Measurements from ENCODE around the gene SUPT4H1. TPM values are rescaled to one million over a fixed set of nuclear protein-coding genes. Genes with fewer than 3 reads are reported as not detected.
A peak's percentile ranks its signal among the peaks of the same experiment; 100 is the strongest.

The SUPT4H1 gene
- total and polyA plus RNA-seq, 3 donors from 2014 or later = 59.3 to 98.5 (median 64.4) TPM

- intact Hi-C loops (cut with DNase I; ENCODE audit: low total_unique reads) = no loop called here
- Histone ChIP-seq H3K36me3 (ENCODE audit: low read depth, missing control alignments) (no peaks in the 10 kb centered on the region), H3K27ac (no peak overlapping the region)
Measured at GRCh38 chr17:58330538-58330996, 21.4 kb downstream of the SUPT4H1 start.

GRCh38 chr17:58329810-58330537, 22.0 kb downstream of the SUPT4H1 start:
- DNase-seq = no peak
- TF ChIP-seq POLR2A (IDR thresholded peaks at IDR 0.05) (no peak), CTCF (IDR thresholded peaks at IDR 0.05) (no peak)
- WGBS, 2 donors = 82 to 85% methylated on average over 4 of the region's 4 CpGs
- Histone ChIP-seq H3K9me3 (no peaks in the 10 kb centered on the region), H3K27me3 (no peaks in the 10 kb centered on the region), H3K27ac (no peak overlapping the region), H3K36me3 (ENCODE audit: low read depth, missing control alignments) (no peaks in the 10 kb centered on the region), H3K4me1 (peaks cover 9% of the 10 kb centered on the region), H3K4me3 (no peak overlapping the region)
- intact Hi-C loops (cut with DNase I; ENCODE audit: low total_unique reads) = no loop called here

More at GRCh38 chr17:58330538-58330996, 21.4 kb downstream of the SUPT4H1 start:
- 75 to 84% methylated on average over 10 of the region's 10 CpGs for WGBS, 2 donors
- H3K9me3 ChIP-seq = no peaks in the 10 kb centered on the region
- TF ChIP-seq CTCF (IDR thresholded peaks at IDR 0.05) = no peak
- no peak for TF ChIP-seq POLR2A (IDR thresholded peaks at IDR 0.05)
- no peaks in the 10 kb centered on the region for H3K27me3 ChIP-seq
- peak overlapping the region; percentile 15 to 38 for H3K4me3 ChIP-seq
- H3K4me1 ChIP-seq = peaks cover 9% of the 10 kb centered on the region
- DNase-seq = no peak

GRCh38 chr17:58329035-58329809, 22.8 kb downstream of the SUPT4H1 start:
- Histone ChIP-seq H3K27me3 (no peaks in the 10 kb centered on the region), H3K4me1 (peaks cover 8% of the 10 kb centered on the region), H3K36me3 (ENCODE audit: low read depth, missing control alignments) (no peaks in the 10 kb centered on the region), H3K27ac (no peak overlapping the region), H3K9me3 (no peaks in the 10 kb centered on the region), H3K4me3 (no peak overlapping the region)
- intact Hi-C loops (cut with DNase I; ENCODE audit: low total_unique reads) = no loop called here
- DNase-seq = no peak
- 49 to 57% methylated on average over 16 of the region's 16 CpGs for WGBS, 2 donors
- TF ChIP-seq POLR2A (IDR thresholded peaks at IDR 0.05) (no peak), CTCF (IDR thresholded peaks at IDR 0.05) (no peak)

GRCh38 chr17:58328195-58329034, 23.6 kb downstream of the SUPT4H1 start, which contains the start of gene TSPOAP1:
TSS of gene TSPOAP1 (minus strand) at chr17:58328795. CDS start at chr17:58327920, 875 bp downstream.
- TF ChIP-seq POLR2A (IDR thresholded peaks at IDR 0.05) (no peak), CTCF (IDR thresholded peaks at IDR 0.05) (no peak)
- WGBS, 2 donors = 34 to 43% methylated on average over 8 to 23 of the region's 23 CpGs
- Histone ChIP-seq H3K4me3 (no peak within 1 kb of the TSS), H3K27ac (no peak within 1 kb of the TSS), H3K9me3 (no peaks in the 10 kb centered on the region), H3K36me3 (ENCODE audit: low read depth, missing control alignments) (no peaks in the 10 kb centered on the region), H3K4me1 (peaks cover 8% of the 10 kb centered on the region), H3K27me3 (no peaks in the 10 kb centered on the region)
- DNase-seq = no peak
- intact Hi-C loops (cut with DNase I; ENCODE audit: low total_unique reads) = no loop called here

Data from testis (tissue), 3 donors.